H9 (cell line): ENCODE measurements around the gene ALKBH8. TPM values are rescaled to one million over a fixed set of nuclear protein-coding genes. Genes with fewer than 3 reads are reported as not detected.

Source experiments
- DNase-seq: peaks from one replicate; pipeline ENCODE4 v3.0.0-alpha.2; 2017
- H2AFZ ChIP-seq: one replicate; pipeline ENCODE4 v1.6.1; 2013; ENCODE audit warnings: mild to moderate bottlenecking, low read length, control low read depth, moderate library complexity
- H2AK5ac ChIP-seq: 2 replicates; pipeline ENCODE4 v1.6.1; 2013; ENCODE audit warnings: low read length, control low read depth, mixed read lengths; ENCODE audit not compliant: insufficient read length
- H2BK120ac ChIP-seq: one replicate; pipeline ENCODE4 v1.6.1; 2013; ENCODE audit warnings: low read depth, mild to moderate bottlenecking, low read length, control low read depth, inconsistent platforms; ENCODE audit not compliant: poor library complexity, severe bottlenecking
- H2BK12ac ChIP-seq: 2 replicates; pipeline ENCODE4 v1.6.1; 2013; ENCODE audit warnings: low read length, control low read depth, mixed read lengths, low read depth; ENCODE audit not compliant: insufficient read length
- H2BK15ac ChIP-seq: 2 replicates; pipeline ENCODE4 v1.6.1; 2013; ENCODE audit warnings: low read depth, low read length, control low read depth
- H2BK20ac ChIP-seq: one replicate; pipeline ENCODE4 v1.6.1; 2013; ENCODE audit warnings: low read depth, mild to moderate bottlenecking, low read length, control low read depth, inconsistent platforms; ENCODE audit not compliant: poor library complexity, severe bottlenecking
- H2BK5ac ChIP-seq: 2 replicates; pipeline ENCODE4 v1.6.1; 2013; ENCODE audit warnings: low read length, control low read depth, mixed read lengths; ENCODE audit not compliant: insufficient read length
- H3K14ac ChIP-seq: 2 replicates; pipeline ENCODE4 v1.6.1; 2013; ENCODE audit warnings: low read length, control low read depth; ENCODE audit not compliant: insufficient read depth
- H3K18ac ChIP-seq: 2 replicates; pipeline ENCODE4 v1.6.1; 2013; ENCODE audit warnings: low read depth, mild to moderate bottlenecking, mixed read lengths, low read length, control low read depth; ENCODE audit not compliant: insufficient read length
- H3K23ac ChIP-seq: 2 replicates; pipeline ENCODE4 v1.6.1; 2013; ENCODE audit warnings: low read length, control low read depth, mixed read lengths, low read depth; ENCODE audit not compliant: insufficient read length
- H3K23me2 ChIP-seq: 2 replicates; pipeline ENCODE4 v1.6.1; 2013; ENCODE audit warnings: low read depth, mild to moderate bottlenecking, mixed read lengths, low read length, control low read depth; ENCODE audit not compliant: insufficient read length, poor library complexity, severe bottlenecking
- H3K27ac ChIP-seq: 2 replicates; pipeline ENCODE4 v1.5.1; 2013; ENCODE audit warnings: low read length, control low read depth, mixed read lengths, low read depth; ENCODE audit not compliant: insufficient read length
- H3K27me3 ChIP-seq: 2 replicates; pipeline ENCODE4 v1.6.1; 2013; ENCODE audit warnings: low read length, control low read depth, inconsistent platforms; ENCODE audit not compliant: insufficient read depth
- H3K4ac ChIP-seq: 2 replicates; pipeline ENCODE4 v1.6.1; 2013; ENCODE audit warnings: low read depth, mild to moderate bottlenecking, control low read depth, inconsistent platforms, low read length, moderate library complexity
- H3K4me1 ChIP-seq: 2 replicates; pipeline ENCODE4 v1.6.1; 2013; ENCODE audit warnings: low read length, control low read depth, inconsistent platforms; ENCODE audit not compliant: insufficient read depth
- H3K4me2 ChIP-seq: 2 replicates; pipeline ENCODE4 v1.6.1; 2013; ENCODE audit warnings: low read length, control low read depth, mixed read lengths; ENCODE audit not compliant: insufficient read length, insufficient read depth
- H3K56ac ChIP-seq: 2 replicates; pipeline ENCODE4 v1.6.1; 2013; ENCODE audit warnings: low read depth, mild to moderate bottlenecking, mixed read lengths, low read length, control low read depth; ENCODE audit not compliant: insufficient read length
- H3K79me1 ChIP-seq: 2 replicates; pipeline ENCODE4 v1.6.1; 2013; ENCODE audit warnings: low read depth, mild to moderate bottlenecking, moderate library complexity, low read length, control low read depth, inconsistent platforms; ENCODE audit not compliant: insufficient read depth, poor library complexity, severe bottlenecking
- H3K79me2 ChIP-seq: 2 replicates; pipeline ENCODE4 v1.6.1; 2013; ENCODE audit warnings: low read length, control low read depth, inconsistent platforms; ENCODE audit not compliant: insufficient read depth
- H3K9ac ChIP-seq: 2 replicates; pipeline ENCODE4 v1.6.1; 2013; ENCODE audit warnings: low read length, control low read depth, mixed read lengths; ENCODE audit not compliant: insufficient read length; ENCODE audit errors: extremely low read depth
- H3K9me3 ChIP-seq: one replicate; pipeline ENCODE4 v1.6.1; 2013; ENCODE audit warnings: low read depth, low read length, inconsistent platforms; ENCODE audit not compliant: control insufficient read depth
- H3T11ph ChIP-seq: one replicate; pipeline ENCODE4 v1.6.1; 2013; ENCODE audit warnings: mild to moderate bottlenecking, low read length, control low read depth, inconsistent platforms
- H4K20me1 ChIP-seq: one replicate; pipeline ENCODE4 v1.6.1; 2013; ENCODE audit not compliant: control insufficient read depth, insufficient read length, insufficient read depth
- H4K5ac ChIP-seq: 2 replicates; pipeline ENCODE4 v1.6.1; 2013; ENCODE audit warnings: low read depth, mild to moderate bottlenecking, mixed read lengths, low read length, control low read depth; ENCODE audit not compliant: insufficient read length
- H4K8ac ChIP-seq: replicated peaks from 2 replicates; pipeline ENCODE4 v1.6.1; 2013; ENCODE audit warnings: low read length, control low read depth, mixed read lengths, low read depth; ENCODE audit not compliant: insufficient read length
- H4K91ac ChIP-seq: 2 replicates; pipeline ENCODE4 v1.6.1; 2013; ENCODE audit warnings: low read depth, mild to moderate bottlenecking, moderate library complexity, mixed read lengths, low read length, control low read depth; ENCODE audit not compliant: insufficient read length
- H3K27ac Mint-ChIP-seq, 3 experiments: 2 replicates in 2 of 3; 3 replicates in 1 of 3; pipeline ENCODE4 v1.8.0; 2020 to 2021; ENCODE audit warnings: mixed read lengths in 3 of 3, mild to moderate bottlenecking in 1 of 3, moderate library complexity in 1 of 3
- H3K27me3 Mint-ChIP-seq: 2 replicates; pipeline ENCODE4 v1.8.0; 2021; ENCODE audit warnings: low read depth, mild to moderate bottlenecking, moderate library complexity, mixed read lengths
- H3K36me3 Mint-ChIP-seq, 3 experiments: 2 replicates in 2 of 3; 3 replicates in 1 of 3; pipeline ENCODE4 v1.8.0; 2020 to 2021; ENCODE audit warnings: low read depth in 3 of 3, mixed read lengths in 3 of 3; ENCODE audit not compliant: insufficient read depth in 1 of 3
- H3K4me1 Mint-ChIP-seq, 2 experiments: 2 replicates each; pipeline ENCODE4 v1.8.0; 2020; ENCODE audit warnings: mixed read lengths in 2 of 2
- H3K4me3 Mint-ChIP-seq, 2 experiments: 2 replicates in 1 of 2; 3 replicates in 1 of 2; pipeline ENCODE4 v1.8.0; 2020 to 2021; ENCODE audit warnings: mild to moderate bottlenecking in 2 of 2, mixed read lengths in 2 of 2, moderate library complexity in 1 of 2
- H3K9me3 Mint-ChIP-seq, 2 experiments: 2 replicates in 1 of 2; 3 replicates in 1 of 2; pipeline ENCODE4 v1.8.0; 2020; ENCODE audit warnings: mild to moderate bottlenecking in 2 of 2, mixed read lengths in 2 of 2, moderate library complexity in 1 of 2
- CTCF ChIP-seq: fragments of 200-600 bp; sonication (generic); conservative IDR thresholded peaks from 3 replicates; pipeline ENCODE4 v1.8.0; 2021; ENCODE audit warnings: antibody characterized with exemption, mild to moderate bottlenecking
- WGBS: extraction: QIAGEN DNeasy Blood & Tissue Kit; methylation state at CpG from one replicate; pipeline ENCODE4 v1.1.7; 2013; ENCODE audit warnings: missing lambda C conversion rate, low lambda C conversion rate, mixed read lengths; ENCODE audit not compliant: insufficient read length; ENCODE audit errors: extremely low coverage; 5-methylcytosine and 5-hydroxymethylcytosine counted together
- total RNA-seq: library from RNA; stranded (reverse); gene quantifications from 2 replicates; pipeline ENCODE4 v1.2.1, GENCODE V29; 2021

ALKBH8 gene
- total RNA-seq, 1 experiment from 2014 or later, result 12.7 TPM

- no peak overlapping the region for H2BK12ac ChIP-seq
- no peak overlapping the region for H3K27ac Mint-ChIP-seq
- peaks cover 2 to 5% of the 10 kb centered on the region in 2 experiments; a peak in 3 of 5 replicates for H3K9me3 Mint-ChIP-seq
- no peak overlapping the region for H2AK5ac ChIP-seq
- no peaks in the 10 kb centered on the region for H3K4me1 ChIP-seq
- no peaks in the 10 kb centered on the region for H3K79me1 ChIP-seq
- H4K5ac ChIP-seq, result no peak overlapping the region
- H2BK20ac ChIP-seq, result no peak overlapping the region
- H3K4ac ChIP-seq, result no peak overlapping the region
- no peak overlapping the region for H3K14ac ChIP-seq
- no peaks in the 10 kb centered on the region for H3K27me3 ChIP-seq
- no peak overlapping the region for H3K9ac ChIP-seq
- H3K4me2 ChIP-seq, result no peak overlapping the region
- H2BK5ac ChIP-seq, result no peak overlapping the region
- no peak overlapping the region for H3K56ac ChIP-seq
- no CpG with 5 or more reads among the region's 1 CpG for WGBS
- H3K18ac ChIP-seq, result no peak overlapping the region
- no peaks in the 10 kb centered on the region for H4K20me1 ChIP-seq
- H3K27ac ChIP-seq, result no peak overlapping the region
- no peaks in the 10 kb centered on the region for H3K9me3 ChIP-seq
- DNase-seq, result no peak
- no peak overlapping the region for H2BK120ac ChIP-seq
- H3K4me3 Mint-ChIP-seq, result no peak overlapping the region
- no peak overlapping the region for H4K91ac ChIP-seq
- no peak overlapping the region for H2BK15ac ChIP-seq
- H3K4me1 Mint-ChIP-seq, result no peaks in the 10 kb centered on the region
- no peak overlapping the region for H3T11ph ChIP-seq
- H3K23ac ChIP-seq, result no peak overlapping the region
- no peak overlapping the region for H2AFZ ChIP-seq
- H3K27me3 Mint-ChIP-seq, result no peaks in the 10 kb centered on the region
- no peaks in the 10 kb centered on the region for H3K23me2 ChIP-seq
- TF ChIP-seq CTCF, result no peak
- H4K8ac ChIP-seq, result no peak overlapping the region
- H3K79me2 ChIP-seq, result no peaks in the 10 kb centered on the region
- H3K36me3 Mint-ChIP-seq, result peaks cover 0 to 7% (median 4%) of the 10 kb centered on the region in 3 experiments; a peak in 2 of 7 replicates
Observed at GRCh38 chr11:107493117-107493516, 72.4 kb downstream of the ALKBH8 start.
